HG03565 (cell line): ENCODE data around the gene SFSWAP.
"Not testable (repeated sequence)": the region's sequence is repeated elsewhere in the genome, so short reads cannot be mapped to it uniquely, and the experiment has no call there.

ENCODE experiments used
- ATAC-seq: cut with Tn5 transposase; IDR thresholded peaks from one replicate; pipeline ENCODE4 v1.9.1; 2021; ENCODE audit warnings: mild to moderate bottlenecking, moderate library complexity; ENCODE audit not compliant: unreplicated experiment

SFSWAP gene

GRCh38 chr12:131735153-131735456, 24.2 kb downstream of the SFSWAP start:
- no peak for ATAC-seq

GRCh38 chr12:131735476-131736445, 24.9 kb downstream of the SFSWAP start:
- no peak for ATAC-seq

- ATAC-seq: no peak
Observed at GRCh38 chr12:131736446-131737149, 25.7 kb downstream of the SFSWAP start.

GRCh38 chr12:131737150-131737827, 26.4 kb downstream of the SFSWAP start:
- ATAC-seq: no peak

- no peak for ATAC-seq
Observed at GRCh38 chr12:131738196-131738595, 27.3 kb downstream of the SFSWAP start.

GRCh38 chr12:131740626-131741025, 29.7 kb downstream of the SFSWAP start:
- ATAC-seq: no peak

GRCh38 chr12:131742761-131743160, 31.9 kb downstream of the SFSWAP start:
- not testable (repeated sequence) for ATAC-seq

- ATAC-seq: not testable (repeated sequence)
Observed at GRCh38 chr12:131743410-131743809, 32.5 kb downstream of the SFSWAP start.

- ATAC-seq: not testable (repeated sequence)
Observed at GRCh38 chr12:131743880-131744279, 33.0 kb downstream of the SFSWAP start.

- not testable (repeated sequence) for ATAC-seq
Observed at GRCh38 chr12:131744675-131745074, 33.8 kb downstream of the SFSWAP start.

- ATAC-seq: no peak
Observed at GRCh38 chr12:131745706-131746105, 34.8 kb downstream of the SFSWAP start.

GRCh38 chr12:131747276-131748177, 36.6 kb downstream of the SFSWAP start:
- no peak for ATAC-seq

- ATAC-seq: no peak
Observed at GRCh38 chr12:131749618-131750315, 38.9 kb downstream of the SFSWAP start.

- no peak for ATAC-seq
Observed at GRCh38 chr12:131751335-131751734, 40.4 kb downstream of the SFSWAP start.

GRCh38 chr12:131752451-131752850, 41.6 kb downstream of the SFSWAP start:
- ATAC-seq: no peak

GRCh38 chr12:131753005-131753404, 42.1 kb downstream of the SFSWAP start:
- ATAC-seq: no peak

GRCh38 chr12:131753757-131754156, 42.9 kb downstream of the SFSWAP start:
- no peak for ATAC-seq

GRCh38 chr12:131754184-131754583, 43.3 kb downstream of the SFSWAP start:
- no peak for ATAC-seq

- no peak for ATAC-seq
Observed at GRCh38 chr12:131755305-131756113, 44.6 kb downstream of the SFSWAP start.
